ENCODE data around the gene SYNGR1. TPM values are rescaled to one million over a fixed set of nuclear protein-coding genes. Genes with fewer than 3 reads are reported as not detected.
"Not testable (repeated sequence)": the region's sequence is repeated elsewhere in the genome, so short reads cannot be mapped to it uniquely, and the experiment has no call there.

Gene SYNGR1
- total RNA-seq, 1 experiment from 2014 or later, result 0.35 TPM

GRCh38 chr22:39318507-39319283 lies 31.1 kb upstream of the SYNGR1 start:
- no peak for DNase-seq (ENCODE audit: unreplicated experiment)
- no peak for TF ChIP-seq CTCF (IDR thresholded peaks at IDR 0.05; ENCODE audit: unreplicated experiment)
- TSS peak; percentile 69 for BruUV-seq (replicated peaks)
- Mint-ChIP-seq H3K27ac (ENCODE audit: low read depth, unreplicated experiment) (peak overlapping the region; percentile 100), H3K36me3 (ENCODE audit: insufficient read depth, unreplicated experiment) (peaks cover 69% of the 10 kb centered on the region), H3K4me1 (ENCODE audit: insufficient read depth, unreplicated experiment) (peaks cover 15% of the 10 kb centered on the region), H3K27me3 (ENCODE audit: insufficient read depth, unreplicated experiment) (no peaks in the 10 kb centered on the region), H3K4me3 (ENCODE audit: unreplicated experiment) (peak overlapping the region; percentile 99), H3K9me3 (ENCODE audit: unreplicated experiment) (no peaks in the 10 kb centered on the region)
- ChIA-PET CTCF (interaction anchor here (0.7 to 12.1 kb wide), 8 partner anchors 9 to 449 kb away, joined by 3 to 256 read pairs (median 6); no protein-coding TSS in a partner anchor), POLR2A (interaction anchor here (0.6 to 6.4 kb wide), 45 partner anchors 8 to 1757 kb away, joined by 3 to 102 read pairs (median 7); partner anchors contain the start of genes ATF4, CBX6, CBX7 and GTPBP1)
- intact Hi-C loops (cut with micrococcal nuclease), result loop anchor here (5.0 kb wide), 3 partner anchors 204 to 446 kb away; partner anchors contain the start of genes ATF4 and CBX6

GRCh38 chr22:39319284-39320022 lies 30.3 kb upstream of the SYNGR1 start, which contains the start of gene RPL3:
TSS of gene RPL3 (minus strand) at chr22:39319623. CDS start at chr22:39319597, 26 bp downstream.
- peaks cover 61% of the 10 kb centered on the region for H3K36me3 Mint-ChIP-seq (ENCODE audit: insufficient read depth, unreplicated experiment)
- ChIA-PET POLR2A (interaction anchor here (0.7 to 6.4 kb wide), 62 partner anchors 8 to 1758 kb away, joined by 3 to 102 read pairs (median 5); partner anchors contain the start of genes APOBEC3B, ATF4, CBX6 and CBX7), CTCF (interaction anchor here (0.7 to 12.1 kb wide), 10 partner anchors 10 to 721 kb away, joined by 3 to 256 read pairs (median 4); no protein-coding TSS in a partner anchor)
- DNase-seq (ENCODE audit: unreplicated experiment), result peak; percentile 98
- intact Hi-C loops (cut with micrococcal nuclease), result loop anchor here (5.0 kb wide), 3 partner anchors 203 to 447 kb away; partner anchors contain the start of genes ATF4 and CBX6
- no peak for TF ChIP-seq CTCF (IDR thresholded peaks at IDR 0.05; ENCODE audit: unreplicated experiment)
- peak within 1 kb of the TSS; percentile 99 for H3K4me3 Mint-ChIP-seq (ENCODE audit: unreplicated experiment)
- no TSS peak for BruUV-seq (replicated peaks)
- peak within 1 kb of the TSS; percentile 100 for H3K27ac Mint-ChIP-seq (ENCODE audit: low read depth, unreplicated experiment)
- H3K27me3 Mint-ChIP-seq (ENCODE audit: insufficient read depth, unreplicated experiment), result no peaks in the 10 kb centered on the region
- H3K9me3 Mint-ChIP-seq (ENCODE audit: unreplicated experiment), result no peaks in the 10 kb centered on the region
- H3K4me1 Mint-ChIP-seq (ENCODE audit: insufficient read depth, unreplicated experiment), result peaks cover 17% of the 10 kb centered on the region

- DNase-seq (ENCODE audit: unreplicated experiment); intact Hi-C loops (cut with micrococcal nuclease); BruUV-seq (replicated peaks); H3K9me3 Mint-ChIP-seq (ENCODE audit: unreplicated experiment); H3K27me3 Mint-ChIP-seq (ENCODE audit: insufficient read depth, unreplicated experiment): not testable (repeated sequence)
- Mint-ChIP-seq H3K4me1 (ENCODE audit: insufficient read depth, unreplicated experiment) (peaks cover 24% of the 10 kb centered on the region), H3K36me3 (ENCODE audit: insufficient read depth, unreplicated experiment) (peaks cover 49% of the 10 kb centered on the region), H3K4me3 (ENCODE audit: unreplicated experiment) (peak overlapping the region; percentile 99), H3K27ac (ENCODE audit: low read depth, unreplicated experiment) (peak overlapping the region; percentile 100)
- POLR2A ChIA-PET, result interaction anchor here (1.0 to 6.4 kb wide), 27 partner anchors 10 to 1535 kb away, joined by 3 to 102 read pairs (median 14); partner anchors contain the start of genes ATF4, CBX6, CBX7 and MIEF1
- CTCF ChIA-PET, result interaction anchor here (0.6 to 12.1 kb wide), 5 partner anchors 10 to 451 kb away, joined by 3 to 256 read pairs (median 4); no protein-coding TSS in a partner anchor
Measured at GRCh38 chr22:39320616-39321029, 29.2 kb upstream of the SYNGR1 start.

GRCh38 chr22:39325392-39325932 lies 24.3 kb upstream of the SYNGR1 start:
- intact Hi-C loops (cut with micrococcal nuclease), result no loop called here
- no peaks in the 10 kb centered on the region for H3K27me3 Mint-ChIP-seq (ENCODE audit: insufficient read depth, unreplicated experiment)
- POLR2A ChIA-PET, result no interaction called here
- no peak for DNase-seq (ENCODE audit: unreplicated experiment)
- BruUV-seq (replicated peaks), result no TSS peak
- no peak overlapping the region for H3K4me3 Mint-ChIP-seq (ENCODE audit: unreplicated experiment)
- peaks cover 16% of the 10 kb centered on the region for H3K4me1 Mint-ChIP-seq (ENCODE audit: insufficient read depth, unreplicated experiment)
- H3K9me3 Mint-ChIP-seq (ENCODE audit: unreplicated experiment), result no peaks in the 10 kb centered on the region
- H3K36me3 Mint-ChIP-seq (ENCODE audit: insufficient read depth, unreplicated experiment), result peaks cover 5% of the 10 kb centered on the region
- H3K27ac Mint-ChIP-seq (ENCODE audit: low read depth, unreplicated experiment), result no peak overlapping the region
- CTCF ChIA-PET, result no interaction called here
- TF ChIP-seq CTCF (IDR thresholded peaks at IDR 0.05; ENCODE audit: unreplicated experiment), result no peak

Measured in MCF 10A (cell line).